Gastroesophageal sphincter (tissue), 3 donors: Measurements from ENCODE around the gene ARFGEF3.

Source experiments
- EP300 ChIP-seq: sonication (generic); formaldehyde crosslinking; IDR thresholded peaks from one replicate; pipeline ENCODE4 v1.6.1; 2017; ENCODE audit warnings: antibody characterized with exemption, mild to moderate bottlenecking
- POLR2AphosphoS5 ChIP-seq: sonication (generic); formaldehyde crosslinking; IDR thresholded peaks from one replicate; pipeline ENCODE4 v1.6.1; 2017; ENCODE audit warnings: antibody characterized with exemption
- TF ChIP-seq, protein P1 (sequence below), 4 experiments: fragments of 200-600 bp in 2 of 4; fragments of 450-650 bp in 2 of 4; sonication (generic) in 1 of 4; IDR thresholded peaks; one replicate each; pipeline ENCODE4 v1.5.1; 2017 to 2019; ENCODE audit warnings: antibody characterized with exemption in 4 of 4, mild to moderate bottlenecking in 2 of 4, moderate library complexity in 2 of 4

DNA sequence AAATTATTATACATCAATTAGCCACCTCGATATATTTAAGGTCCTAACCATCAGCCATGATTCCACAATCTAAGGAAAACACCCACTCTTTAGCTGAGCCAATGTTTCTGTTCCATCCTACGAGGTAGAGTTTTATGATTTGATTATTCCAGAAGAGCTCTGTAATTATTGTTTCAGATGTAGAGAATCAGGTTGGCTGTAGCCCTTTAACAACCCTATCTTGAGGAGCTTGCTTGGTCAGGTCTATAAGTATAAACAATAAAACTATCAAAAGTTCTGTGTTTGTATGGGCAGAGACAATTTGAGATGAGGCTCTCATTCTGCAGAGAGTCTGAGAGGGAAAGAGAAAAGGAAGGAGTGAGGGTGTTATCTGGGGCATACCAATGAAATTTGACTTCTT is 56.7 kb downstream of the ARFGEF3 start, which contains the start of gene PBOV1:
- TF ChIP-seq, protein P1, sequence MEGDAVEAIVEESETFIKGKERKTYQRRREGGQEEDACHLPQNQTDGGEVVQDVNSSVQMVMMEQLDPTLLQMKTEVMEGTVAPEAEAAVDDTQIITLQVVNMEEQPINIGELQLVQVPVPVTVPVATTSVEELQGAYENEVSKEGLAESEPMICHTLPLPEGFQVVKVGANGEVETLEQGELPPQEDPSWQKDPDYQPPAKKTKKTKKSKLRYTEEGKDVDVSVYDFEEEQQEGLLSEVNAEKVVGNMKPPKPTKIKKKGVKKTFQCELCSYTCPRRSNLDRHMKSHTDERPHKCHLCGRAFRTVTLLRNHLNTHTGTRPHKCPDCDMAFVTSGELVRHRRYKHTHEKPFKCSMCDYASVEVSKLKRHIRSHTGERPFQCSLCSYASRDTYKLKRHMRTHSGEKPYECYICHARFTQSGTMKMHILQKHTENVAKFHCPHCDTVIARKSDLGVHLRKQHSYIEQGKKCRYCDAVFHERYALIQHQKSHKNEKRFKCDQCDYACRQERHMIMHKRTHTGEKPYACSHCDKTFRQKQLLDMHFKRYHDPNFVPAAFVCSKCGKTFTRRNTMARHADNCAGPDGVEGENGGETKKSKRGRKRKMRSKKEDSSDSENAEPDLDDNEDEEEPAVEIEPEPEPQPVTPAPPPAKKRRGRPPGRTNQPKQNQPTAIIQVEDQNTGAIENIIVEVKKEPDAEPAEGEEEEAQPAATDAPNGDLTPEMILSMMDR (IDR thresholded peaks at IDR 0.05) = no peak
- TF ChIP-seq POLR2AphosphoS5 (no peak), EP300 (no peak)
